ENCODE results near the gene B3GNT2. TPM values are rescaled to one million over a fixed set of nuclear protein-coding genes. Genes with fewer than 3 reads are reported as not detected.

B3GNT2 gene
- total and polyA plus RNA-seq, 10 donors, result 6.5 to 40.3 (median 25.4) TPM

GRCh38 chr2:62240546-62240945 lies 44.6 kb downstream of the B3GNT2 start:
- Histone ChIP-seq H3K27me3 (replicated peaks in 1 of 7) (no peaks in the 10 kb centered on the region), H3K36me3 (no peaks in the 10 kb centered on the region), H3K4me3 (no peak overlapping the region), H3K4me1 (no peaks in the 10 kb centered on the region), H3K9me3 (no peaks in the 10 kb centered on the region), H3K27ac (no peak overlapping the region)
- WGBS, 5 donors, result 88 to 94% (median 91%) methylated on average over 9 of the region's 9 CpGs
- intact Hi-C loops (cut with DNase I; ENCODE audit: low total_unique reads), result no loop called here
- no peak for DNase-seq
- no peak for TF ChIP-seq POLR2AphosphoS5 (IDR thresholded peaks at IDR 0.05)
- TF ChIP-seq, protein P1, sequence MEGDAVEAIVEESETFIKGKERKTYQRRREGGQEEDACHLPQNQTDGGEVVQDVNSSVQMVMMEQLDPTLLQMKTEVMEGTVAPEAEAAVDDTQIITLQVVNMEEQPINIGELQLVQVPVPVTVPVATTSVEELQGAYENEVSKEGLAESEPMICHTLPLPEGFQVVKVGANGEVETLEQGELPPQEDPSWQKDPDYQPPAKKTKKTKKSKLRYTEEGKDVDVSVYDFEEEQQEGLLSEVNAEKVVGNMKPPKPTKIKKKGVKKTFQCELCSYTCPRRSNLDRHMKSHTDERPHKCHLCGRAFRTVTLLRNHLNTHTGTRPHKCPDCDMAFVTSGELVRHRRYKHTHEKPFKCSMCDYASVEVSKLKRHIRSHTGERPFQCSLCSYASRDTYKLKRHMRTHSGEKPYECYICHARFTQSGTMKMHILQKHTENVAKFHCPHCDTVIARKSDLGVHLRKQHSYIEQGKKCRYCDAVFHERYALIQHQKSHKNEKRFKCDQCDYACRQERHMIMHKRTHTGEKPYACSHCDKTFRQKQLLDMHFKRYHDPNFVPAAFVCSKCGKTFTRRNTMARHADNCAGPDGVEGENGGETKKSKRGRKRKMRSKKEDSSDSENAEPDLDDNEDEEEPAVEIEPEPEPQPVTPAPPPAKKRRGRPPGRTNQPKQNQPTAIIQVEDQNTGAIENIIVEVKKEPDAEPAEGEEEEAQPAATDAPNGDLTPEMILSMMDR (IDR thresholded peaks at IDR 0.05 in 8 of 11, conservative IDR thresholded peaks at IDR 0.05 in 3 of 11), result no peak

DNA sequence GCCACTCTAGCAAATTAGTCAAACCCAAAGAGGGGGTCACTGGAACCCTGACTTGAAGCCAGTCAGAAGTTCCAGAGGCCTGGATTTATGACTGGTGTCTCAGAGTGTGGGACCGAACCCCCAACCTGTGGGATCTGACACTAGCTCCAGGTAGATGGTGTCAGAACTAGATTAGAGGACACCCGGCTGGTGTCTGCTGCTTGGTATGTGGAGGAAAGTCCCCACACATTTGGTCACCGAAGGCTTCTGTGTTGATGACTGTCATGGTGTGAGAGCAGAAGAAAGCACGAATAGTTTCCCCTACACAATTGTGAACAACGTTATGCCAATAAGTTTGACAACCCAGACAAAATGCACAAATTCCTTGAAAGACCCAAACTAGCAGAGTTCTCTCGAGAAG lies 48.1 kb downstream of the B3GNT2 start:
- no peaks in the 10 kb centered on the region for H3K9me3 ChIP-seq
- intact Hi-C loops (cut with DNase I; ENCODE audit: low total_unique reads), result no loop called here
- WGBS, 5 donors, result 79 to 94% (median 87%) methylated on average over 5 to 6 of the region's 6 CpGs

GRCh38 chr2:62248226-62248625 lies 52.3 kb downstream of the B3GNT2 start:
- no peak overlapping the region for H3K27ac ChIP-seq
- no peak overlapping the region for H3K4me3 ChIP-seq
- no peaks in the 10 kb centered on the region for H3K9me3 ChIP-seq
- TF ChIP-seq POLR2AphosphoS5 (IDR thresholded peaks at IDR 0.05) (no peak), POLR2A (IDR thresholded peaks at IDR 0.05) (no peak)
- TF ChIP-seq, protein P1 (IDR thresholded peaks at IDR 0.05 in 8 of 11, conservative IDR thresholded peaks at IDR 0.05 in 3 of 11), result no peak
- H3K36me3 ChIP-seq, result no peaks in the 10 kb centered on the region
- intact Hi-C loops (cut with DNase I; ENCODE audit: low total_unique reads), result no loop called here
- H3K27me3 ChIP-seq (replicated peaks in 1 of 7), result peaks cover 0 to 3% (median 0%) of the 10 kb centered on the region in 7 donors
- no peak for DNase-seq
- H3K4me1 ChIP-seq, result no peaks in the 10 kb centered on the region
- 77 to 93% (median 88%) methylated on average over 3 of the region's 3 CpGs for WGBS, 5 donors

More for the DNA sequence above, 48.1 kb downstream of the B3GNT2 start:
- Histone ChIP-seq H3K4me3 (no peak overlapping the region), H3K4me1 (no peaks in the 10 kb centered on the region), H3K27ac (no peak overlapping the region), H3K27me3 (replicated peaks in 1 of 7) (no peaks in the 10 kb centered on the region), H3K36me3 (no peaks in the 10 kb centered on the region)
- TF ChIP-seq, protein P1 (IDR thresholded peaks at IDR 0.05 in 8 of 11, conservative IDR thresholded peaks at IDR 0.05 in 3 of 11), result no peak
- DNase-seq, result no peak

DNA sequence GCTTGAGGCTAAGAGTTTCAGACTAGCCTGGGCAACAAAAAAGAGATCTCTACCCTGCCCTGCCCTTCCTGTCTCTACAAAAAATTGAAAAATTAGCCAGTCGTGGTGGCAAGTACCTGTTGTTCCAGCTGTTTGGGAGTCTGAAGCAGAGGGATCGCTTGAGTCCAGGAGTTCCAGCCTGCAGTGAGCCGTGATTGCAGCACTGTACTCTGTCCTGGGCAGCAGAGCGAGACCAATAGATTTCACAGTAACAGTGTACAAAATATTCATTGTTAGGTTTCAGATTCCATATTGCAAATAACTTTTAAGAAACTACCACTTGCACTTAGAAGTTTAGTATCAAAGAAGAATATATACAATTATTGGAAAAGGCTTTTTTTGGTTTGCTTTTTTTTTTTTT lies 54.3 kb downstream of the B3GNT2 start:
- 82 to 98% (median 88%) methylated on average over 4 of the region's 4 CpGs for WGBS, 5 donors
- no peaks in the 10 kb centered on the region for H3K4me1 ChIP-seq
- no peaks in the 10 kb centered on the region for H3K36me3 ChIP-seq
- no peak overlapping the region for H3K4me3 ChIP-seq
- no peak for TF ChIP-seq POLR2A (IDR thresholded peaks at IDR 0.05)
- TF ChIP-seq POLR2AphosphoS5 (IDR thresholded peaks at IDR 0.05), result no peak
- TF ChIP-seq, protein P1 (IDR thresholded peaks at IDR 0.05 in 8 of 11, conservative IDR thresholded peaks at IDR 0.05 in 3 of 11), result no peak
- intact Hi-C loops (cut with DNase I; ENCODE audit: low total_unique reads), result no loop called here
- peaks cover 0 to 3% (median 0%) of the 10 kb centered on the region in 7 donors for H3K27me3 ChIP-seq (replicated peaks in 1 of 7)
- peaks cover 0 to 6% (median 0%) of the 10 kb centered on the region in 8 donors for H3K9me3 ChIP-seq
- DNase-seq, result no peak
- no peak overlapping the region for H3K27ac ChIP-seq

Data from spleen (tissue), 11 donors.